CD4-positive, alpha-beta memory T cell (primary cell): ENCODE data around the gene HACD2. TPM values are rescaled to one million over a fixed set of nuclear protein-coding genes. Genes with fewer than 3 reads are reported as not detected.
A peak's percentile ranks its signal among the peaks of the same experiment; 100 is the strongest.

Experiments used
- CTCF ChIA-PET: fragments of 350-600 bp; sonication (Branson Sonifier 250); formaldehyde crosslinking; loops from one replicate; lab custom pipeline; 2021; ENCODE audit warnings: inconsistent platforms; ENCODE audit not compliant: partially characterized antibody; lab: Charles Lee
- POLR2A ChIA-PET: fragments of 350-600 bp; sonication (Branson Sonifier 250); formaldehyde crosslinking; loops from one replicate; lab custom pipeline; 2021; ENCODE audit not compliant: partially characterized antibody; lab: Charles Lee
- DNase-seq, 5 donors: peaks; one replicate each; pipeline versions ENCODE4 v3.0.0 to v3.0.0-alpha.2; 2020 to 2022; ENCODE audit warnings: mixed read lengths in 1 of 5
- H3K27ac ChIP-seq: one replicate; pipeline ENCODE4 v1.7.0; 2013; ENCODE audit warnings: low read depth, low read length
- H3K27me3 ChIP-seq: 2 replicates; pipeline ENCODE4 v1.7.0; 2013; ENCODE audit warnings: mild to moderate bottlenecking, low read length, moderate library complexity; ENCODE audit not compliant: insufficient read depth
- H3K36me3 ChIP-seq: 2 replicates; pipeline ENCODE4 v1.7.0; 2013; ENCODE audit warnings: mild to moderate bottlenecking, low read length, moderate library complexity; ENCODE audit not compliant: insufficient read depth
- H3K4me1 ChIP-seq: 2 replicates; pipeline ENCODE4 v1.7.0; 2013; ENCODE audit warnings: mild to moderate bottlenecking, low read length, moderate library complexity; ENCODE audit not compliant: insufficient read depth
- H3K4me3 ChIP-seq, 2 donors: one replicate each; pipeline ENCODE4 v1.7.0; 2013; ENCODE audit warnings: low read length in 2 of 2, mild to moderate bottlenecking in 1 of 2
- H3K9me3 ChIP-seq, 2 donors: one replicate each; pipeline ENCODE4 v1.7.0; 2013; ENCODE audit warnings: low read length in 2 of 2, control low read depth in 1 of 2; ENCODE audit not compliant: control insufficient read depth in 1 of 2
- H3K27ac Mint-ChIP-seq, 7 donors: one replicate each; pipeline ENCODE4 v1.8.0; 2020 to 2021; ENCODE audit warnings: mixed read lengths in 7 of 7, mild to moderate bottlenecking in 6 of 7, inconsistent platforms in 3 of 7, moderate library complexity in 3 of 7
- H3K27me3 Mint-ChIP-seq, 2 donors: one replicate each; pipeline ENCODE4 v1.8.0; 2020 to 2021; ENCODE audit warnings: mixed read lengths in 2 of 2
- H3K36me3 Mint-ChIP-seq, 2 donors: one replicate each; pipeline ENCODE4 v1.8.0; 2020 to 2021; ENCODE audit warnings: mixed read lengths in 2 of 2, inconsistent platforms in 1 of 2, mild to moderate bottlenecking in 1 of 2
- H3K4me1 Mint-ChIP-seq, 4 donors: one replicate each; pipeline ENCODE4 v1.8.0; 2020 to 2021; ENCODE audit warnings: mixed read lengths in 4 of 4, mild to moderate bottlenecking in 1 of 4
- H3K4me3 Mint-ChIP-seq, 8 donors: one replicate each; pipeline ENCODE4 v1.8.0; 2020 to 2021; ENCODE audit warnings: mixed read lengths in 8 of 8, mild to moderate bottlenecking in 7 of 8, moderate library complexity in 6 of 8, inconsistent platforms in 3 of 8
- H3K9me3 Mint-ChIP-seq, 8 donors: one replicate each; pipeline ENCODE4 v1.8.0; 2020 to 2021; ENCODE audit warnings: mixed read lengths in 8 of 8, mild to moderate bottlenecking in 5 of 8, inconsistent platforms in 3 of 8, moderate library complexity in 1 of 8
- intact Hi-C: fragments of 100-400 bp; cut with micrococcal nuclease; formaldehyde crosslinking; loops from one replicate; pipeline ENCODE4 v1.15.1; 2023
- polyA plus RNA-seq, 2 donors: library from polyadenylated mRNA; unstranded; fragments of 300-500 nt; fragmentation: Illumina TruSeq; gene quantifications; one replicate each; pipeline ENCODE4 v1.2.3, GENCODE V29; 2021
- total RNA-seq, 2 experiments: library from RNA; stranded (reverse); gene quantifications; one replicate each; pipeline ENCODE4 v1.2.3, GENCODE V29; 2021

HACD2 gene
- total and polyA plus RNA-seq, 4 experiments from 2014 or later: 26.0 to 38.0 (median 28.2) TPM

GRCh38 chr3:123446210-123446609 lies 138.6 kb downstream of the HACD2 start:
- CTCF ChIA-PET: interaction anchor here (1.8 kb wide), 1 partner anchor 11 kb away, joined by 5 read pairs; no protein-coding TSS in a partner anchor
- no peak for DNase-seq
- Histone ChIP-seq H3K9me3 (no peaks in the 10 kb centered on the region), H3K27me3 (peaks cover 10% of the 10 kb centered on the region), H3K4me1 (no peaks in the 10 kb centered on the region), H3K27ac (no peak overlapping the region), H3K36me3 (no peaks in the 10 kb centered on the region), H3K4me3 (no peak overlapping the region)
- Mint-ChIP-seq H3K9me3 (peaks cover 0 to 2% (median 0%) of the 10 kb centered on the region in 8 donors), H3K27ac (no peak overlapping the region), H3K36me3 (no peaks in the 10 kb centered on the region), H3K4me3 (peak overlapping the region; percentile 3 to 61 (median 40)), H3K4me1 (peaks cover 2 to 18% (median 6%) of the 10 kb centered on the region in 4 donors), H3K27me3 (peaks cover 33 to 41% of the 10 kb centered on the region in 2 donors)
- POLR2A ChIA-PET: no interaction called here
- intact Hi-C loops: no loop called here

DNA sequence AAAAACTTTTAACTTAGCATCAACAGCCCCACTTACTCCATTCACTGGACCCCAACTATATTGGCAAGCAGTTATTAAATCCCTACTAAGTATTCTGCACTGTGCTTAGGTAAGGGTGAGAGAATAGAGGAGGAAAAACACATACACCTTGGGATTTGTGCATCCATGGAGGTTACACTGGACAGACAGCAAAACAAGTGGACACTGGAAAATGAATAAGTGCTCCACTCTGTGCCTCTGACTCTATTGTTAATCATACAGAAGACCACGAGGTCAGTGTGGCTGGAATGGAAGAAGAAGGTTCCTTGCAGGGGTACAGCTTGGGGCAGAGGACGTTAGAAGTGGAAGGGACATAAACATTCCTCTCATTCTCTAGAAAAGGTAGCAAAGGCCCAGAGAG lies 139.2 kb downstream of the HACD2 start:
- CTCF ChIA-PET: interaction anchor here (0.7 to 1.8 kb wide), 3 partner anchors 8 to 108 kb away, joined by 3 to 5 read pairs (median 3); no protein-coding TSS in a partner anchor
- POLR2A ChIA-PET: no interaction called here
- H3K36me3 Mint-ChIP-seq: no peaks in the 10 kb centered on the region
- H3K27ac Mint-ChIP-seq: no peak overlapping the region
- peaks cover 31 to 39% of the 10 kb centered on the region in 2 donors for H3K27me3 Mint-ChIP-seq
- peaks cover 10% of the 10 kb centered on the region for H3K27me3 ChIP-seq
- no peak for DNase-seq
- H3K4me1 Mint-ChIP-seq: peaks cover 2 to 18% (median 6%) of the 10 kb centered on the region in 4 donors
- no peaks in the 10 kb centered on the region for H3K36me3 ChIP-seq
- no peak overlapping the region for H3K27ac ChIP-seq
- H3K4me1 ChIP-seq: no peaks in the 10 kb centered on the region
- peaks cover 0 to 2% (median 0%) of the 10 kb centered on the region in 8 donors for H3K9me3 Mint-ChIP-seq
- intact Hi-C loops: no loop called here
- H3K4me3 ChIP-seq: no peak overlapping the region
- peak overlapping the region in 2 of 8 donors; percentile 24 to 37 for H3K4me3 Mint-ChIP-seq
- no peaks in the 10 kb centered on the region for H3K9me3 ChIP-seq

GRCh38 chr3:123444744-123445143 lies 140.1 kb downstream of the HACD2 start:
- no peak overlapping the region for H3K27ac Mint-ChIP-seq
- H3K9me3 Mint-ChIP-seq: peaks cover 0 to 2% (median 0%) of the 10 kb centered on the region in 8 donors
- Histone ChIP-seq H3K27me3 (peaks cover 4% of the 10 kb centered on the region), H3K4me3 (no peak overlapping the region), H3K27ac (no peak overlapping the region), H3K9me3 (no peaks in the 10 kb centered on the region), H3K4me1 (no peaks in the 10 kb centered on the region), H3K36me3 (no peaks in the 10 kb centered on the region)
- H3K4me1 Mint-ChIP-seq: peaks cover 0 to 12% (median 4%) of the 10 kb centered on the region in 4 donors
- ChIA-PET CTCF (interaction anchor here (0.7 kb wide), 1 partner anchor 7 kb away, joined by 3 read pairs; no protein-coding TSS in a partner anchor), POLR2A (no interaction called here)
- peaks cover 26 to 35% of the 10 kb centered on the region in 2 donors for H3K27me3 Mint-ChIP-seq
- H3K4me3 Mint-ChIP-seq: no peak overlapping the region
- no peaks in the 10 kb centered on the region for H3K36me3 Mint-ChIP-seq
- no peak for DNase-seq
- intact Hi-C loops: no loop called here

- Histone ChIP-seq H3K4me1 (no peaks in the 10 kb centered on the region), H3K27ac (no peak overlapping the region), H3K27me3 (peaks cover 4% of the 10 kb centered on the region), H3K9me3 (no peaks in the 10 kb centered on the region), H3K4me3 (no peak overlapping the region), H3K36me3 (no peaks in the 10 kb centered on the region)
- intact Hi-C loops: no loop called here
- ChIA-PET CTCF (no interaction called here), POLR2A (no interaction called here)
- Mint-ChIP-seq H3K9me3 (peaks cover 0 to 2% (median 0%) of the 10 kb centered on the region in 8 donors), H3K4me3 (no peak overlapping the region), H3K27me3 (peaks cover 26 to 35% of the 10 kb centered on the region in 2 donors), H3K4me1 (peaks cover 0 to 12% (median 4%) of the 10 kb centered on the region in 4 donors), H3K36me3 (no peaks in the 10 kb centered on the region), H3K27ac (no peak overlapping the region)
- no peak for DNase-seq
Measured at GRCh38 chr3:123444023-123444422, 140.8 kb downstream of the HACD2 start.

- Mint-ChIP-seq H3K27me3 (peaks cover 26 to 35% of the 10 kb centered on the region in 2 donors), H3K4me3 (no peak overlapping the region), H3K36me3 (no peaks in the 10 kb centered on the region), H3K4me1 (peaks cover 0 to 12% (median 4%) of the 10 kb centered on the region in 4 donors), H3K27ac (no peak overlapping the region), H3K9me3 (peaks cover 0 to 2% (median 0%) of the 10 kb centered on the region in 8 donors)
- no peaks in the 10 kb centered on the region for H3K9me3 ChIP-seq
- H3K4me3 ChIP-seq: no peak overlapping the region
- ChIA-PET CTCF (no interaction called here), POLR2A (no interaction called here)
- H3K27me3 ChIP-seq: no peaks in the 10 kb centered on the region
- intact Hi-C loops: no loop called here
- no peaks in the 10 kb centered on the region for H3K4me1 ChIP-seq
- H3K36me3 ChIP-seq: no peaks in the 10 kb centered on the region
- H3K27ac ChIP-seq: no peak overlapping the region
- no peak for DNase-seq
Measured at GRCh38 chr3:123442908-123443307, 141.9 kb downstream of the HACD2 start.

DNA sequence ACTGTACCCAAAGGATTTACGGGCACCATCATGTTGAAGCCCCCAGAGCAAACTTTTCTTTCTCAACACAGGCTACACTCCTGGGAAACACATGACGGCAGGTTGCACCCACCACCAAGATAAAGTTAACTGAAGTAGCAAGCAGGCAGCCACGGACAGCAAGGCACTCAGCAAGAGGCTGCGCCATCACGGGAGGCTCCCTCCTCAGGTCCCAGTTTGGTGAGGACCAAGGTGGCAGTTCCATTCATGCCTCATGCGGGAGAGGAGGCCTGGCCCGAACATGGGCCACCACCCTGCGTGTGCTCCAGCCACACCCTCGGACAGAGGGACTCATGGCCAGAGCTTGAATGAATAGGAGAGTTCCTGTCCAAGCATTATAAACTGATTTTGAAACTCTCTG lies 142.7 kb downstream of the HACD2 start:
- Histone ChIP-seq H3K9me3 (no peaks in the 10 kb centered on the region), H3K4me1 (no peaks in the 10 kb centered on the region), H3K27me3 (no peaks in the 10 kb centered on the region), H3K4me3 (no peak overlapping the region), H3K36me3 (no peaks in the 10 kb centered on the region), H3K27ac (no peak overlapping the region)
- ChIA-PET CTCF (no interaction called here), POLR2A (no interaction called here)
- Mint-ChIP-seq H3K27ac (no peak overlapping the region), H3K36me3 (no peaks in the 10 kb centered on the region), H3K4me3 (no peak overlapping the region), H3K9me3 (peaks cover 0 to 2% (median 0%) of the 10 kb centered on the region in 8 donors), H3K4me1 (peaks cover 0 to 11% (median 3%) of the 10 kb centered on the region in 4 donors), H3K27me3 (peaks cover 26 to 35% of the 10 kb centered on the region in 2 donors)
- no peak for DNase-seq
- intact Hi-C loops: no loop called here
